ENCODE data around the gene LRRC61.

The LRRC61 gene

DNA sequence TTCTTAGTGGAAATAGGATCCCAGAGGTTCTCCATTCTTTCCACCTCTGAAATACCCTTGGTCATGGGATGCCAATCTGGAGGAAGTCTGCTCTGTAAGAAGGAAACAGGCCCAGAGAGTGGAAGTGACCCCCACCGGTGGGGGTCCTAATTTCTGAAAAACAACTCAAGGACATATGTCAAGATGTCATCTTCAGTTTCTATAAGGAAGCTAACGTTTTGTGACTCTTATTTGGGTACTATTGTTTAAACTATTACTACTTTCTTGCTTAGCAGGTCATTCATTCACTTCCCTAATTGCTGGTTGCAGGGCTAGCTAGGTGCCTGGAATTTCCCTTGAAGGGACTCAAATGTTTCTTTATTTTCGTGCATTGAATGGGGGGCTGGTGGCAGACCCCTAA, 54.0 kb downstream of the LRRC61 start:
- no peak overlapping the region for H2AFZ ChIP-seq (ENCODE audit: insufficient read depth, low read length, poor library complexity)
- peak overlapping the region; percentile 55 for H2BK12ac ChIP-seq (ENCODE audit: low read length)
- no peak overlapping the region for H3K14ac ChIP-seq (ENCODE audit: low read length)
- no peak overlapping the region for H2AK5ac ChIP-seq (ENCODE audit: low read length)
- peak overlapping the region; percentile 77 for H4K91ac ChIP-seq (ENCODE audit: low read depth, low read length)
- no CpG with 5 or more reads among the region's 3 CpGs for WGBS (ENCODE audit: extremely low coverage, insufficient coverage, insufficient read length)
- H3K79me1 ChIP-seq (ENCODE audit: low read length): peaks cover 50% of the 10 kb centered on the region
- no peak for DNase-seq
- no peaks in the 10 kb centered on the region for H3K27me3 ChIP-seq (ENCODE audit: insufficient read depth, low read length)
- no peak overlapping the region for H3K23ac ChIP-seq (ENCODE audit: low read length)
- peak overlapping the region; percentile 45 for H2BK5ac ChIP-seq (ENCODE audit: low read depth, low read length, poor library complexity)
- H3K4me2 ChIP-seq (ENCODE audit: low read length): no peak overlapping the region
- H3K79me2 ChIP-seq (ENCODE audit: control insufficient read depth, insufficient read depth, low read length, poor library complexity): peaks cover 27% of the 10 kb centered on the region
- no peak overlapping the region for H4K12ac ChIP-seq (ENCODE audit: low read depth, low read length)
- no peak overlapping the region for H4K8ac ChIP-seq (ENCODE audit: low read depth, low read length)
- peaks cover 36 to 48% of the 10 kb centered on the region in 2 experiments for H3K4me1 ChIP-seq (ENCODE audit: control insufficient read depth in 1 of 2, insufficient read depth in 2 of 2, low read length in 2 of 2)
- H3K18ac ChIP-seq (ENCODE audit: low read length): no peak overlapping the region
- H3K4ac ChIP-seq (ENCODE audit: low read depth, low read length): no peak overlapping the region
- peak overlapping the region; percentile 30 for H2BK120ac ChIP-seq (ENCODE audit: insufficient read depth, low read length, poor library complexity)
- peak overlapping the region; percentile 96 for H3K27ac ChIP-seq (ENCODE audit: low read depth, low read length)
- H3K9ac ChIP-seq (ENCODE audit: low read length): no peak overlapping the region
- peaks cover 2% of the 10 kb centered on the region for H3K9me3 ChIP-seq (ENCODE audit: insufficient read depth, low read depth, low read length)
- H3K36me3 ChIP-seq (ENCODE audit: control insufficient read depth in 1 of 2, insufficient read depth in 2 of 2, low read length in 2 of 2): peaks cover 9 to 12% of the 10 kb centered on the region in 2 experiments
- no peak overlapping the region for H3K4me3 ChIP-seq (ENCODE audit: low read depth, low read length)

GRCh38 chr7:150377635-150378034, 54.5 kb downstream of the LRRC61 start:
- Histone ChIP-seq H3K9me3 (ENCODE audit: insufficient read depth, low read depth, low read length) (peaks cover 2% of the 10 kb centered on the region), H3K4me1 (ENCODE audit: control insufficient read depth in 1 of 2, insufficient read depth in 2 of 2, low read length in 2 of 2) (peaks cover 31 to 47% of the 10 kb centered on the region in 2 experiments), H3K14ac (ENCODE audit: low read length) (no peak overlapping the region), H3K18ac (ENCODE audit: low read length) (no peak overlapping the region), H3K4ac (ENCODE audit: low read depth, low read length) (no peak overlapping the region), H4K8ac (ENCODE audit: low read depth, low read length) (no peak overlapping the region), H3K79me1 (ENCODE audit: low read length) (peaks cover 45% of the 10 kb centered on the region), H3K9ac (ENCODE audit: low read length) (no peak overlapping the region), H2AFZ (ENCODE audit: insufficient read depth, low read length, poor library complexity) (no peak overlapping the region), H4K12ac (ENCODE audit: low read depth, low read length) (no peak overlapping the region), H4K91ac (ENCODE audit: low read depth, low read length) (peak overlapping the region; percentile 77), H3K23ac (ENCODE audit: low read length) (no peak overlapping the region), H3K36me3 (ENCODE audit: control insufficient read depth in 1 of 2, insufficient read depth in 2 of 2, low read length in 2 of 2) (peaks cover 8 to 9% of the 10 kb centered on the region in 2 experiments), H3K27ac (ENCODE audit: low read depth, low read length) (peak overlapping the region; percentile 96), H2BK12ac (ENCODE audit: low read length) (peak overlapping the region; percentile 55), H3K27me3 (ENCODE audit: insufficient read depth, low read length) (no peaks in the 10 kb centered on the region), H3K79me2 (ENCODE audit: control insufficient read depth, insufficient read depth, low read length, poor library complexity) (peaks cover 23% of the 10 kb centered on the region), H2BK5ac (ENCODE audit: low read depth, low read length, poor library complexity) (peak overlapping the region; percentile 45), H3K4me2 (ENCODE audit: low read length) (no peak overlapping the region), H2BK120ac (ENCODE audit: insufficient read depth, low read length, poor library complexity) (peak overlapping the region; percentile 30), H3K4me3 (ENCODE audit: low read depth, low read length) (no peak overlapping the region), H2AK5ac (ENCODE audit: low read length) (no peak overlapping the region)
- no peak for DNase-seq
- WGBS (ENCODE audit: extremely low coverage, insufficient coverage, insufficient read length): no CpG with 5 or more reads among the region's 4 CpGs

DNA sequence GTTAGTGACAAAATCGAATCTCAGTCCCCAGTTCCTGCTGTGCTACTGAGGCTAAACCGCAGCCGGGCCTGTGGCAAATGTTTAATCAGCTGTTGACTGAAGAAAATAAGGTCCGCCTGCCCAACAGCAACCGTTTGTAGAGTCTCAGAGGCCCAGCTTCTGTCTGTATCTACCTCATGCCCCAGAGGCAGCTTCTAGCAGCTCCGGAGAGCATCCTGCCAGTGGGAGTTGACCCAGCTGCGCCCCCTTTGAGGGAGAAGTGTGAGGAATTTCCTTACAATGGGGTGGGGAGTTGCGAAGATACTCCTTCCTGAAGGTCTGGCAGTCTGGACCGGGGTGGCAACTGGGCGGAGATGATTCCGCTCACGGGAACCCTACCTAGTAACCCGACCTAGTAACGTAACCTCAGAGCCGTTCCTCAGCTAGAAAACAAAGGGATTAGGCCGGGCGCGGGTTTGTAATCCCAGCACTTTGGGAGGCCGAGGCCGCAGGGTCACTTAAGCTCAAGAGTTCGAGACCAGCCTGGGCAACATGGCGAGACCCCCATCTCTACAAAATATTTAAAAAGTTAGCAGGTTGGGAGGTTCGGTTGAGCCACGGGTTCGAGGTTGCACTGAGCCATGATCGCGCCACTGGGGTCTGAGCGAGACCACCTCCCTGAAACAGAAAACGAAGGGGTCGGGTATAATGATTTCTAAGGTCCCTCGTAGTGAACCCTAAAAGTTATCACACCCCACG, 55.1 kb downstream of the LRRC61 start:
- H2AFZ ChIP-seq (ENCODE audit: insufficient read depth, low read length, poor library complexity): peak overlapping the region; percentile 8
- H3K36me3 ChIP-seq (ENCODE audit: control insufficient read depth in 1 of 2, insufficient read depth in 2 of 2, low read length in 2 of 2): peaks cover 5% of the 10 kb centered on the region in 2 experiments
- peak in 1 of 2 donors; percentile 29 for DNase-seq
- H2AK5ac ChIP-seq (ENCODE audit: low read length): peak overlapping the region; percentile 85
- no CpG with 5 or more reads among the region's 32 CpGs for WGBS (ENCODE audit: extremely low coverage, insufficient coverage, insufficient read length)
- peak overlapping the region; percentile 89 for H3K9ac ChIP-seq (ENCODE audit: low read length)
- H2BK5ac ChIP-seq (ENCODE audit: low read depth, low read length, poor library complexity): peak overlapping the region; percentile 91
- peak overlapping the region; percentile 76 for H4K12ac ChIP-seq (ENCODE audit: low read depth, low read length)
- peak overlapping the region; percentile 86 for H3K14ac ChIP-seq (ENCODE audit: low read length)
- H4K91ac ChIP-seq (ENCODE audit: low read depth, low read length): peak overlapping the region; percentile 97
- peak overlapping the region; percentile 83 for H3K18ac ChIP-seq (ENCODE audit: low read length)
- H3K23ac ChIP-seq (ENCODE audit: low read length): no peak overlapping the region
- peak overlapping the region; percentile 89 for H2BK120ac ChIP-seq (ENCODE audit: insufficient read depth, low read length, poor library complexity)
- H3K79me2 ChIP-seq (ENCODE audit: control insufficient read depth, insufficient read depth, low read length, poor library complexity): peaks cover 20% of the 10 kb centered on the region
- peak overlapping the region; percentile 37 for H2BK12ac ChIP-seq (ENCODE audit: low read length)
- peaks cover 39% of the 10 kb centered on the region for H3K79me1 ChIP-seq (ENCODE audit: low read length)
- peak overlapping the region; percentile 62 for H3K4me3 ChIP-seq (ENCODE audit: low read depth, low read length)
- peaks cover 27 to 43% of the 10 kb centered on the region in 2 experiments for H3K4me1 ChIP-seq (ENCODE audit: control insufficient read depth in 1 of 2, insufficient read depth in 2 of 2, low read length in 2 of 2)
- no peaks in the 10 kb centered on the region for H3K27me3 ChIP-seq (ENCODE audit: insufficient read depth, low read length)
- peak overlapping the region; percentile 96 for H3K27ac ChIP-seq (ENCODE audit: low read depth, low read length)
- peak overlapping the region; percentile 73 for H3K4me2 ChIP-seq (ENCODE audit: low read length)
- peaks cover 2% of the 10 kb centered on the region for H3K9me3 ChIP-seq (ENCODE audit: insufficient read depth, low read depth, low read length)
- peak overlapping the region; percentile 71 for H3K4ac ChIP-seq (ENCODE audit: low read depth, low read length)
- H4K8ac ChIP-seq (ENCODE audit: low read depth, low read length): peak overlapping the region; percentile 90

DNA sequence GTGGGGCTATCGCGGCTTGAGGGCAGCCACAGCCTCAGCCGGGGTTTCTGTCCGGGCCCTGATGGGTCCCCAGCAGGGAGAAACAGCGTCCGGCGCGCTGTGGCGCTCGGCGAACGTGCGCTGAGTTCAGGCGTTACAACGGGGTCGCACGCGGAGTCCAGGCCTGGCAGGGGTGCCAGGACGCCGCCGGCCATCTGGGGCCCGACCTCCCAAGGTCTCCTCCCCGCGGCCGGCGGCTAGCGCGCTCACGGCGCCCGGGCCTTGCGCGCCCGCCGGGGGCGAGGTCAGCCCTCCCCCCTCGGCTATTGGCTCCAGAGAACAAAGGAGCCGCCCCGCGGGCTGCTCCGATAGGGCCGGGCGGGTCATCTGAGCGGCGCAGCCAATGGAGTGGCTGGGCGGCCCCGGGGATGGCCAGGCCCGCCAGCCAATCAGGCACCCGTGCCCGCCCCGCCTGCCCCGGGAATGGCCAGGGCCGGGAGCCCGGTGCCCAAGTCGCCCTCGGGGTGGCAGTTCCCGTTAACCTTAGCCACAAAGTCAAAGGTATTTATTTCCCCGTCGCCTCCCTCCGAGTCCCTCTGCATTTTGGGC, 55.8 kb downstream of the LRRC61 start, which contains the start of gene ZNF775:
ZNF775 (plus strand) TSS at position 478 of the 588 bp plus-strand sequence. CDS start 9,141 bp downstream, outside the sequence.
- Histone ChIP-seq H3K4me3 (ENCODE audit: low read depth, low read length) (peak within 1 kb of the TSS; percentile 87), H3K18ac (ENCODE audit: low read length) (peak within 1 kb of the TSS; percentile 99), H3K79me2 (ENCODE audit: control insufficient read depth, insufficient read depth, low read length, poor library complexity) (peaks cover 20% of the 10 kb centered on the region), H3K79me1 (ENCODE audit: low read length) (peaks cover 34% of the 10 kb centered on the region), H4K12ac (ENCODE audit: low read depth, low read length) (peak within 1 kb of the TSS; percentile 88), H3K9ac (ENCODE audit: low read length) (peak within 1 kb of the TSS; percentile 89), H3K36me3 (ENCODE audit: control insufficient read depth in 1 of 2, insufficient read depth in 2 of 2, low read length in 2 of 2) (peaks cover 4 to 5% of the 10 kb centered on the region in 2 experiments), H3K4me1 (ENCODE audit: control insufficient read depth in 1 of 2, insufficient read depth in 2 of 2, low read length in 2 of 2) (peaks cover 30 to 42% of the 10 kb centered on the region in 2 experiments), H3K4me2 (ENCODE audit: low read length) (peak within 1 kb of the TSS; percentile 74), H4K91ac (ENCODE audit: low read depth, low read length) (peak within 1 kb of the TSS; percentile 99), H3K27ac (ENCODE audit: low read depth, low read length) (peak within 1 kb of the TSS; percentile 96), H3K4ac (ENCODE audit: low read depth, low read length) (peak within 1 kb of the TSS; percentile 96), H2AFZ (ENCODE audit: insufficient read depth, low read length, poor library complexity) (peak within 1 kb of the TSS; percentile 80), H2BK12ac (ENCODE audit: low read length) (peak within 1 kb of the TSS; percentile 74), H3K9me3 (ENCODE audit: insufficient read depth, low read depth, low read length) (peaks cover 2% of the 10 kb centered on the region), H3K14ac (ENCODE audit: low read length) (peak within 1 kb of the TSS; percentile 98), H4K8ac (ENCODE audit: low read depth, low read length) (peak within 1 kb of the TSS; percentile 92), H2BK120ac (ENCODE audit: insufficient read depth, low read length, poor library complexity) (peak within 1 kb of the TSS; percentile 96), H3K23ac (ENCODE audit: low read length) (no peak within 1 kb of the TSS), H2AK5ac (ENCODE audit: low read length) (peak within 1 kb of the TSS; percentile 97), H3K27me3 (ENCODE audit: insufficient read depth, low read length) (no peaks in the 10 kb centered on the region), H2BK5ac (ENCODE audit: low read depth, low read length, poor library complexity) (peak within 1 kb of the TSS; percentile 94)
- peak; percentile 97 to 98 for DNase-seq
- WGBS (ENCODE audit: extremely low coverage, insufficient coverage, insufficient read length): no CpG with 5 or more reads among the region's 60 CpGs

All from trophoblast cell (in vitro differentiated cells and primary cell).